A549 (cell line): ENCODE measurements around the gene ILDR1. TPM values are rescaled to one million over a fixed set of nuclear protein-coding genes. Genes with fewer than 3 reads are reported as not detected.

ENCODE experiments used
- ATAC-seq, 2 experiments: fragments of 200-7000 bp in 1 of 2; fragments of >200 bp in 1 of 2; cut with Nextera tagmentation in 1 of 2; cut with Tn5 transposase in 1 of 2; 3 replicates each; pipeline versions ENCODE4 v1.8.0 to v1.9.1; 2018 to 2020; ENCODE audit warnings: mild to moderate bottlenecking in 1 of 2, moderate library complexity in 1 of 2
- CTCF ChIA-PET: fragments of 300-600 bp; sonication (Branson Sonifier 250); formaldehyde crosslinking; extraction: SDS; loops from one replicate; lab custom pipeline; 2021; ENCODE audit warnings: antibody characterized with exemption, inconsistent platforms; lab: Yijun Ruan, JAX
- POLR2A ChIA-PET: fragments of 350-600 bp; formaldehyde crosslinking; extraction: SDS; loops from one replicate; lab custom pipeline; 2021; ENCODE audit warnings: antibody characterized with exemption, inconsistent platforms; lab: Yijun Ruan, JAX
- DNase-seq, 2 experiments: peaks; one replicate each; pipeline versions ENCODE4 v3.0.0 to v3.0.0-alpha.2; 2011 to 2016; ENCODE audit warnings: low read depth in 1 of 2, low spot score in 1 of 2
- FAIRE-seq: peaks from 2 replicates; lab custom pipeline; 2011; peaks lifted over from hg19 to GRCh38; lab: Jason Lieb, UNC
- H3K27ac ChIP-seq, 2 experiments: fragments of >200 bp; sonication (Bioruptor Twin); formaldehyde crosslinking; 3 replicates each; pipeline ENCODE4 v1.5.1; 2016 to 2017
- H3K4me1 ChIP-seq: fragments of >200 bp; sonication (Bioruptor Twin); formaldehyde crosslinking; 3 replicates; pipeline ENCODE4 v1.6.1; 2016
- H3K4me2 ChIP-seq: fragments of >200 bp; sonication (Bioruptor Twin); formaldehyde crosslinking; 3 replicates; pipeline ENCODE4 v1.6.1; 2016
- H3K4me3 ChIP-seq: fragments of >200 bp; sonication (Bioruptor Twin); formaldehyde crosslinking; 3 replicates; pipeline ENCODE4 v1.5.1; 2016
- H3K9me3 ChIP-seq: fragments of >200 bp; sonication (Bioruptor Twin); formaldehyde crosslinking; 3 replicates; pipeline ENCODE4 v1.6.1; 2016
- BHLHE40 ChIP-seq: IDR thresholded peaks from 2 replicates; pipeline ENCODE4 v1.6.1; 2012; ENCODE audit warnings: low read depth, low read length, inconsistent platforms
- CBX8 ChIP-seq: fragments of 200-600 bp; sonication (generic); IDR thresholded peaks from 2 replicates; pipeline ENCODE4 v1.6.1; 2016
- CEBPB ChIP-seq, 2 experiments: fragments of >200 bp in 1 of 2; sonication (Bioruptor Twin) in 1 of 2; formaldehyde crosslinking in 1 of 2; IDR thresholded peaks; 2 replicates each; pipeline ENCODE4 v1.6.1; 2012 to 2016
- CHD2 ChIP-seq: fragments of 150-350 bp; IDR thresholded peaks from 2 replicates; pipeline ENCODE4 v1.6.1; 2014; ENCODE audit warnings: low read length; ENCODE audit not compliant: partially characterized antibody
- EHF ChIP-seq: fragments of 250-450 bp; sonication (Bioruptor Pico); IDR thresholded peaks from 2 replicates; pipeline ENCODE4 v1.5.0; 2020; ENCODE audit warnings: mild to moderate bottlenecking
- EHMT2 ChIP-seq: fragments of 200-600 bp; sonication (generic); IDR thresholded peaks from 2 replicates; pipeline ENCODE4 v1.6.1; 2016; ENCODE audit warnings: antibody characterized with exemption, low read depth, mild to moderate bottlenecking, moderate library complexity
- FOSB ChIP-seq: fragments of 250-450 bp; sonication (Bioruptor Pico); IDR thresholded peaks from 2 replicates; pipeline ENCODE4 v1.5.0; 2020; ENCODE audit warnings: mild to moderate bottlenecking, moderate library complexity
- FOSL2 ChIP-seq, 2 experiments: fragments of 450-650 bp in 1 of 2; fragments of >200 bp in 1 of 2; sonication (Bioruptor Twin) in 1 of 2; formaldehyde crosslinking; IDR thresholded peaks; 2 replicates each; pipeline versions ENCODE4 v1.5.0 to v1.6.1; 2016 to 2020; ENCODE audit warnings: mild to moderate bottlenecking in 1 of 2, moderate library complexity in 1 of 2
- HEYL ChIP-seq: fragments of 250-450 bp; sonication (Bioruptor Pico); IDR thresholded peaks from 2 replicates; pipeline ENCODE4 v1.8.0; 2021; ENCODE audit warnings: mild to moderate bottlenecking, moderate library complexity
- HOXA7 ChIP-seq: fragments of 250-450 bp; sonication (Bioruptor Pico); IDR thresholded peaks from 2 replicates; pipeline ENCODE4 v1.5.0; 2020; ENCODE audit warnings: mild to moderate bottlenecking, moderate library complexity
- HOXB13 ChIP-seq: fragments of 250-450 bp; sonication (Bioruptor Pico); IDR thresholded peaks from 2 replicates; pipeline ENCODE4 v1.5.0; 2020; ENCODE audit warnings: low read depth, mild to moderate bottlenecking, moderate library complexity
- HOXB5 ChIP-seq: fragments of 250-450 bp; sonication (Bioruptor Pico); IDR thresholded peaks from 2 replicates; pipeline ENCODE4 v1.5.0; 2020; ENCODE audit warnings: mild to moderate bottlenecking, moderate library complexity
- JUN ChIP-seq, 2 experiments: fragments of >200 bp; sonication (Bioruptor Twin); formaldehyde crosslinking; IDR thresholded peaks; 2 replicates in 1 of 2; 3 replicates in 1 of 2; pipeline ENCODE4 v1.6.1; 2016 to 2017
- JUNB ChIP-seq: fragments of >200 bp; sonication (Bioruptor Twin); formaldehyde crosslinking; IDR thresholded peaks from 2 replicates; pipeline ENCODE4 v1.6.1; 2016
- MAZ ChIP-seq: fragments of 150-350 bp; IDR thresholded peaks from 2 replicates; pipeline ENCODE4 v1.6.1; 2014; ENCODE audit warnings: antibody characterized with exemption, low read depth, low read length, borderline replicate concordance
- NFE2L2 ChIP-seq: fragments of 150-350 bp; conservative IDR thresholded peaks from 2 replicates; pipeline ENCODE4 v1.6.1; 2014; ENCODE audit warnings: low read length
- RAD21 ChIP-seq, 2 experiments: fragments of >200 bp in 1 of 2; sonication (Bioruptor Twin) in 1 of 2; formaldehyde crosslinking in 1 of 2; IDR thresholded peaks in 1 of 2; conservative IDR thresholded peaks in 1 of 2; 2 replicates in 1 of 2; 3 replicates in 1 of 2; pipeline ENCODE4 v1.6.1; 2012 to 2018; ENCODE audit warnings: inconsistent platforms in 1 of 2
- RARB ChIP-seq: fragments of 250-450 bp; sonication (Bioruptor Pico); IDR thresholded peaks from 2 replicates; pipeline ENCODE4 v1.8.0; 2021; ENCODE audit warnings: mild to moderate bottlenecking, moderate library complexity
- RCOR1 ChIP-seq: fragments of 150-350 bp; IDR thresholded peaks from 2 replicates; pipeline ENCODE4 v1.6.1; 2014; ENCODE audit warnings: antibody characterized with exemption, low read length, low read depth
- RFX5 ChIP-seq: fragments of 450-650 bp; IDR thresholded peaks from 2 replicates; pipeline ENCODE4 v1.7.1; 2014; ENCODE audit warnings: antibody characterized with exemption, mild to moderate bottlenecking, moderate library complexity
- SMC3 ChIP-seq: fragments of >200 bp; sonication (Bioruptor Twin); formaldehyde crosslinking; IDR thresholded peaks from 3 replicates; pipeline ENCODE4 v1.6.1; 2018; ENCODE audit warnings: inconsistent platforms
- TFCP2L1 ChIP-seq: fragments of 250-450 bp; sonication (Bioruptor Pico); IDR thresholded peaks from 2 replicates; pipeline ENCODE4 v1.5.0; 2021; ENCODE audit warnings: mild to moderate bottlenecking
- ZC3H11A ChIP-seq: fragments of 450-650 bp; IDR thresholded peaks from 2 replicates; pipeline ENCODE4 v1.6.1; 2014; ENCODE audit warnings: antibody characterized with exemption, mild to moderate bottlenecking
- ZNF302 ChIP-seq: fragments of 250-450 bp; sonication (Bioruptor Pico); IDR thresholded peaks from 2 replicates; pipeline ENCODE4 v1.9.0; 2021; ENCODE audit warnings: inconsistent platforms, mild to moderate bottlenecking, moderate library complexity
- ZSCAN20 ChIP-seq: fragments of 250-450 bp; sonication (Bioruptor Pico); IDR thresholded peaks from 2 replicates; pipeline ENCODE4 v1.8.0; 2022; ENCODE audit warnings: mild to moderate bottlenecking, moderate library complexity
- WGBS: methylation state at CpG from one replicate; pipeline ENCODE4 v1.1.6; 2017; ENCODE audit errors: missing lambda C conversion rate; 5-methylcytosine and 5-hydroxymethylcytosine counted together
- polyA plus RNA-seq, 4 experiments: library from polyadenylated mRNA; depleted of rRNA in 3 of 4; stranded (reverse); fragments of >200 nt; fragmentation: RNase III in 1 of 4; extraction: RNeasy Plus Mini Kit Qiagen cat#74134 plus additional on column Dnase treatment in 1 of 4; gene quantifications; 2 replicates in 3 of 4; 3 replicates in 1 of 4; pipeline ENCODE4 v1.2.3, GENCODE V29; 2011 to 2017
- TF ChIP-seq, protein P1 (sequence below): fragments of >200 bp; sonication (Bioruptor Twin); formaldehyde crosslinking; IDR thresholded peaks from 3 replicates; pipeline ENCODE4 v1.6.1; 2016
- TF ChIP-seq, protein P2 (sequence below): fragments of >200 bp; sonication (Bioruptor Twin); formaldehyde crosslinking; IDR thresholded peaks from 3 replicates; pipeline ENCODE4 v1.5.1; 2016
- TF ChIP-seq, protein P3 (sequence below): fragments of 150-350 bp; IDR thresholded peaks from 2 replicates; pipeline ENCODE4 v1.6.1; 2014; ENCODE audit warnings: low read depth, mild to moderate bottlenecking, low read length
- TF ChIP-seq, protein P4 (sequence below): IDR thresholded peaks from 2 replicates; pipeline ENCODE4 v1.6.1; 2012

Gene ILDR1
- polyA plus RNA-seq, 2 of the 4 experiments (the other 2 are of a cell fraction), result not detected

DNA sequence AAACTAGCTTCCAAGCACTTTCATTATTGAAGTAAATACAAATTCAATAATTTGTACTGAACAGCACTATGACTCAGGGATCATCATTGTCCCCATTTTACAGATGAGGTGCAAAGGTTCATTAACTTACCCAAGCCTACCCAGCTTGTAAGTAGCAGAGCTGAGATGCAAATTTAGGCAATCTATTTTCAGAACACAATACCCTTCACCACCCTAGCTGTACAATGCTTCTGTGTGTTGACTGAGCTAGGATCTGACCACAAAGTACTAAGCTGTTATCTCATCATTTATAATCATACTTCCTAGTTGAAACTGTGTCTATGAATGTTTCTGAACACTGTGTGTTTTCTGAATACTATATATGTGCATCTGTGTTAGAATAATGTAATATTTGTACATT, 3.2 kb upstream of the ILDR1 start:
- ChIA-PET POLR2A (no interaction called here), CTCF (no interaction called here)
- no peak for DNase-seq
- no peaks in the 10 kb centered on the region for H3K4me1 ChIP-seq
- TF ChIP-seq SMC3 (no peak), EHMT2 (no peak), NFE2L2 (no peak), HOXB5 (CRISPR knock-in tag) (no peak), ZNF302 (no peak)
- H3K4me3 ChIP-seq, result no peak overlapping the region
- ATAC-seq, result no peak
- no peak overlapping the region for H3K27ac ChIP-seq
- H3K4me2 ChIP-seq, result no peak overlapping the region
- H3K9me3 ChIP-seq, result no peaks in the 10 kb centered on the region
- no peak for FAIRE-seq

DNA sequence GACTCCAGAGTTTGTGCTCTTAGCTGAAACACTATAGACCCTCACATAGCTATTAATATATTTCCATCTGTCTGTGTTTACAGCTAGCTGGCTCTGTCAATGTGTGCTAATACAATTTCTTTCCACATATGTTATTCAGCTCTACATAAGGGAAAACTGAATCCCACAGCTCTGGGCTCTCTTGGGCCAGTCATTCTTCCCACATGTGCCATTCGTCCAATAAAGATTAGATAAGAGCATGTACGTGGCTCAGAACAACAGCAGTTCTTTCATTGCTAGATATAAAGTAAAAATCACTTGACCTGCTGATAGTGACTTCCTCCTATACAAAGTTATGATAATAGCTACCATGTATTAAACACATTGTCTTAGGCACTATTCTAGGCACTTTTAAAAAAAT, 2.8 kb upstream of the ILDR1 start:
- 9% methylated on average over 2 of the region's 2 CpGs for WGBS
- FAIRE-seq, result no peak
- Histone ChIP-seq H3K4me3 (no peak overlapping the region), H3K9me3 (no peaks in the 10 kb centered on the region), H3K27ac (no peak overlapping the region), H3K4me1 (no peaks in the 10 kb centered on the region)
- ChIA-PET CTCF (no interaction called here), POLR2A (no interaction called here)
- ATAC-seq, result no peak
- TF ChIP-seq SMC3 (no peak), FOSB (CRISPR knock-in tag) (no peak), ZSCAN20 (no peak), MAZ (no peak), CBX8 (no peak), RARB (CRISPR knock-in tag) (no peak), HOXA7 (no peak), HEYL (CRISPR knock-in tag) (no peak), CEBPB (IDR thresholded peaks at IDR 0.05) (no peak), ZNF302 (no peak), HOXB13 (CRISPR knock-in tag) (no peak), JUN (IDR thresholded peaks at IDR 0.05) (no peak), TFCP2L1 (CRISPR knock-in tag) (no peak), BHLHE40 (no peak), RAD21 (conservative IDR thresholded peaks at IDR 0.05 in 1 of 2, IDR thresholded peaks at IDR 0.05 in 1 of 2) (no peak), FOSL2 (IDR thresholded peaks at IDR 0.05) (no peak), FOSL2 (CRISPR knock-in tag; IDR thresholded peaks at IDR 0.05) (no peak)
- TF ChIP-seq, protein P1, sequence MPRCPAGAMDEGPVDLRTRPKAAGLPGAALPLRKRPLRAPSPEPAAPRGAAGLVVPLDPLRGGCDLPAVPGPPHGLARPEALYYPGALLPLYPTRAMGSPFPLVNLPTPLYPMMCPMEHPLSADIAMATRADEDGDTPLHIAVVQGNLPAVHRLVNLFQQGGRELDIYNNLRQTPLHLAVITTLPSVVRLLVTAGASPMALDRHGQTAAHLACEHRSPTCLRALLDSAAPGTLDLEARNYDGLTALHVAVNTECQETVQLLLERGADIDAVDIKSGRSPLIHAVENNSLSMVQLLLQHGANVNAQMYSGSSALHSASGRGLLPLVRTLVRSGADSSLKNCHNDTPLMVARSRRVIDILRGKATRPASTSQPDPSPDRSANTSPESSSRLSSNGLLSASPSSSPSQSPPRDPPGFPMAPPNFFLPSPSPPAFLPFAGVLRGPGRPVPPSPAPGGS, result no peak
- TF ChIP-seq, protein P2, sequence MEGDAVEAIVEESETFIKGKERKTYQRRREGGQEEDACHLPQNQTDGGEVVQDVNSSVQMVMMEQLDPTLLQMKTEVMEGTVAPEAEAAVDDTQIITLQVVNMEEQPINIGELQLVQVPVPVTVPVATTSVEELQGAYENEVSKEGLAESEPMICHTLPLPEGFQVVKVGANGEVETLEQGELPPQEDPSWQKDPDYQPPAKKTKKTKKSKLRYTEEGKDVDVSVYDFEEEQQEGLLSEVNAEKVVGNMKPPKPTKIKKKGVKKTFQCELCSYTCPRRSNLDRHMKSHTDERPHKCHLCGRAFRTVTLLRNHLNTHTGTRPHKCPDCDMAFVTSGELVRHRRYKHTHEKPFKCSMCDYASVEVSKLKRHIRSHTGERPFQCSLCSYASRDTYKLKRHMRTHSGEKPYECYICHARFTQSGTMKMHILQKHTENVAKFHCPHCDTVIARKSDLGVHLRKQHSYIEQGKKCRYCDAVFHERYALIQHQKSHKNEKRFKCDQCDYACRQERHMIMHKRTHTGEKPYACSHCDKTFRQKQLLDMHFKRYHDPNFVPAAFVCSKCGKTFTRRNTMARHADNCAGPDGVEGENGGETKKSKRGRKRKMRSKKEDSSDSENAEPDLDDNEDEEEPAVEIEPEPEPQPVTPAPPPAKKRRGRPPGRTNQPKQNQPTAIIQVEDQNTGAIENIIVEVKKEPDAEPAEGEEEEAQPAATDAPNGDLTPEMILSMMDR, result no peak
- TF ChIP-seq, all 56 proteins: peak for 0
- no peak for DNase-seq
- no peak overlapping the region for H3K4me2 ChIP-seq

DNA sequence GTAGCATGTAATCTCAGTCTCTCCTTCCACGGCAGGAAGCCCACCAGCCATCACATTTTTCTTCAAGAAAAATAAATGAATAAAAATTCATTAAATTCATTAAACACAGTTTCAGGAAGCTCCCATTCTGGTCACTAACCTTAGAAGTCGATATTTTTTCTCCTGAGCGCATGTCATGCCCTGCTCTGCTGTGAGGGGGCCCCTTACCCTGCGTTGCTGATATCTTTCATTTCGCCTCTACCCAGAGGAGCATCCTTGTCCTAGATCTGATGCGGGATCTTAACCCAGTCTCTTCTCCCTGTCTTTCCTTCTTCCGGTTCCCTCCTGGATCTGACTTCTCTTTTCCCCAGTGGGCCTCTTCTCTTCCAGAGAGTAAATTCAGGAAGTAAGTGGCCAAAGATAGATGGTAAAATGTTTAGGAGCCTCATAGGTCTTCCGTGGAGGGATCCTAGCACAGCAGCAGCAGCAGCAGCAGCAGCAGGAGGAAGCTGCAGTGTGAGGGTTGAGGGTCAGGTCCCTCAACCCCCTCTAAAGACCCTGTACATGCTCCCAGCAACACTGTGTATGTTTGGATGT, 1.4 kb upstream of the ILDR1 start:
- POLR2A ChIA-PET, result no interaction called here
- ATAC-seq (no peak), DNase-seq (no peak)

More for the DNA sequence above, 1.4 kb upstream of the ILDR1 start:
- Histone ChIP-seq H3K4me2 (no peak overlapping the region), H3K27ac (no peak overlapping the region), H3K4me1 (no peaks in the 10 kb centered on the region), H3K4me3 (no peak overlapping the region), H3K9me3 (no peaks in the 10 kb centered on the region)
- WGBS, result 72% methylated on average over 8 of the region's 8 CpGs
- CTCF ChIA-PET, result interaction anchor here (1.4 kb wide), 1 partner anchor 28 kb away, joined by 3 read pairs; no protein-coding TSS in a partner anchor
- TF ChIP-seq, protein P3, sequence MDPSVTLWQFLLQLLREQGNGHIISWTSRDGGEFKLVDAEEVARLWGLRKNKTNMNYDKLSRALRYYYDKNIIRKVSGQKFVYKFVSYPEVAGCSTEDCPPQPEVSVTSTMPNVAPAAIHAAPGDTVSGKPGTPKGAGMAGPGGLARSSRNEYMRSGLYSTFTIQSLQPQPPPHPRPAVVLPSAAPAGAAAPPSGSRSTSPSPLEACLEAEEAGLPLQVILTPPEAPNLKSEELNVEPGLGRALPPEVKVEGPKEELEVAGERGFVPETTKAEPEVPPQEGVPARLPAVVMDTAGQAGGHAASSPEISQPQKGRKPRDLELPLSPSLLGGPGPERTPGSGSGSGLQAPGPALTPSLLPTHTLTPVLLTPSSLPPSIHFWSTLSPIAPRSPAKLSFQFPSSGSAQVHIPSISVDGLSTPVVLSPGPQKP, result no peak
- TF ChIP-seq RFX5, result no peak
- no peak for TF ChIP-seq EHMT2
- no peak for TF ChIP-seq RCOR1
- no peak for TF ChIP-seq JUN (IDR thresholded peaks at IDR 0.05)
- no peak for TF ChIP-seq JUNB
- no peak for TF ChIP-seq CEBPB (IDR thresholded peaks at IDR 0.05)
- TF ChIP-seq, protein P4, sequence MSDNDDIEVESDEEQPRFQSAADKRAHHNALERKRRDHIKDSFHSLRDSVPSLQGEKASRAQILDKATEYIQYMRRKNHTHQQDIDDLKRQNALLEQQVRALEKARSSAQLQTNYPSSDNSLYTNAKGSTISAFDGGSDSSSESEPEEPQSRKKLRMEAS, result no peak
- no peak for TF ChIP-seq CHD2
- no peak for TF ChIP-seq ZC3H11A
- TF ChIP-seq EHF (CRISPR knock-in tag), result no peak
- no peak for FAIRE-seq
